MCF 10A (cell line): ENCODE measurements around the gene ZBTB7B. TPM values are rescaled to one million over a fixed set of nuclear protein-coding genes. Genes with fewer than 3 reads are reported as not detected.

Experiments
- BruUV-seq: library from RNA; stranded (reverse); fragments of 400-500 nt; replicated peaks from 2 replicates; lab custom pipeline; 2021; lab: Mats Ljungman, UMichigan
- CTCF ChIA-PET: fragments of 300-600 bp; sonication (Branson Sonifier 250); formaldehyde crosslinking; extraction: SDS; loops from one replicate; lab custom pipeline; 2021; ENCODE audit warnings: antibody characterized with exemption, inconsistent platforms; lab: Yijun Ruan, JAX
- POLR2A ChIA-PET: fragments of 300-600, 350-650 bp; sonication (Branson Sonifier 250); formaldehyde crosslinking; extraction: SDS; loops from one replicate; lab custom pipeline; 2020; ENCODE audit warnings: antibody characterized with exemption, inconsistent platforms; lab: Yijun Ruan, JAX
- DNase-seq: peaks from one replicate; pipeline ENCODE4 v3.0.0-alpha.2; 2018; ENCODE audit not compliant: unreplicated experiment
- H3K27ac Mint-ChIP-seq: one replicate; pipeline ENCODE4 v1.8.0; 2022; ENCODE audit warnings: mild to moderate bottlenecking, low read depth, mixed read lengths; ENCODE audit not compliant: unreplicated experiment
- H3K27me3 Mint-ChIP-seq: one replicate; pipeline ENCODE4 v1.8.0; 2022; ENCODE audit warnings: mixed read lengths; ENCODE audit not compliant: insufficient read depth, unreplicated experiment
- H3K36me3 Mint-ChIP-seq: one replicate; pipeline ENCODE4 v1.8.0; 2022; ENCODE audit warnings: mild to moderate bottlenecking, moderate library complexity, mixed read lengths; ENCODE audit not compliant: insufficient read depth, unreplicated experiment
- H3K4me1 Mint-ChIP-seq: one replicate; pipeline ENCODE4 v1.8.0; 2022; ENCODE audit warnings: mixed read lengths; ENCODE audit not compliant: insufficient read depth, unreplicated experiment
- H3K4me3 Mint-ChIP-seq: one replicate; pipeline ENCODE4 v1.8.0; 2022; ENCODE audit warnings: mild to moderate bottlenecking, moderate library complexity, mixed read lengths; ENCODE audit not compliant: unreplicated experiment
- H3K9me3 Mint-ChIP-seq: one replicate; pipeline ENCODE4 v1.8.0; 2022; ENCODE audit warnings: mixed read lengths; ENCODE audit not compliant: unreplicated experiment
- CTCF ChIP-seq: fragments of 200-600 bp; IDR thresholded peaks from one replicate; pipeline ENCODE4 v1.8.0; 2022; ENCODE audit warnings: antibody characterized with exemption, mild to moderate bottlenecking; ENCODE audit not compliant: unreplicated experiment
- intact Hi-C: fragments of 100-400 bp; cut with micrococcal nuclease; formaldehyde crosslinking; loops from 2 replicates; pipeline ENCODE4 v1.14.1; 2022
- total RNA-seq: library from RNA; stranded (reverse); gene quantifications from 2 replicates; pipeline ENCODE4 v1.2.3, GENCODE V29; 2022

Gene ZBTB7B
- total RNA-seq, 1 experiment from 2014 or later: 175 TPM

- no peak overlapping the region for H3K27ac Mint-ChIP-seq
- peaks cover 39% of the 10 kb centered on the region for H3K36me3 Mint-ChIP-seq
- no TSS peak for BruUV-seq
- POLR2A ChIA-PET: interaction anchor here (0.7 to 41.1 kb wide), 21 partner anchors 1 to 1009 kb away, joined by 3 to 1917 read pairs (median 14); partner anchors contain the start of genes ADAM15, CKS1B, EFNA1 and EFNA3
- CTCF ChIA-PET: interaction anchor here (0.6 to 6.7 kb wide), 22 partner anchors 10 to 775 kb away, joined by 3 to 64 read pairs (median 4); partner anchors contain the start of genes FLAD1, LENEP, PBXIP1 and PYGO2
- no peaks in the 10 kb centered on the region for H3K27me3 Mint-ChIP-seq
- no peak overlapping the region for H3K4me3 Mint-ChIP-seq
- no peak for DNase-seq
- intact Hi-C loops: loop anchor here (1.0 to 5.0 kb wide), 3 partner anchors 10 to 200 kb away; partner anchors contain the start of genes ADAM15, KRTCAP2 and TRIM46
- peaks cover 37% of the 10 kb centered on the region for H3K4me1 Mint-ChIP-seq
- no peak for TF ChIP-seq CTCF
- no peaks in the 10 kb centered on the region for H3K9me3 Mint-ChIP-seq
Observed at GRCh38 chr1:154972213-154972516, 30.4 kb upstream of the ZBTB7B start.

DNA sequence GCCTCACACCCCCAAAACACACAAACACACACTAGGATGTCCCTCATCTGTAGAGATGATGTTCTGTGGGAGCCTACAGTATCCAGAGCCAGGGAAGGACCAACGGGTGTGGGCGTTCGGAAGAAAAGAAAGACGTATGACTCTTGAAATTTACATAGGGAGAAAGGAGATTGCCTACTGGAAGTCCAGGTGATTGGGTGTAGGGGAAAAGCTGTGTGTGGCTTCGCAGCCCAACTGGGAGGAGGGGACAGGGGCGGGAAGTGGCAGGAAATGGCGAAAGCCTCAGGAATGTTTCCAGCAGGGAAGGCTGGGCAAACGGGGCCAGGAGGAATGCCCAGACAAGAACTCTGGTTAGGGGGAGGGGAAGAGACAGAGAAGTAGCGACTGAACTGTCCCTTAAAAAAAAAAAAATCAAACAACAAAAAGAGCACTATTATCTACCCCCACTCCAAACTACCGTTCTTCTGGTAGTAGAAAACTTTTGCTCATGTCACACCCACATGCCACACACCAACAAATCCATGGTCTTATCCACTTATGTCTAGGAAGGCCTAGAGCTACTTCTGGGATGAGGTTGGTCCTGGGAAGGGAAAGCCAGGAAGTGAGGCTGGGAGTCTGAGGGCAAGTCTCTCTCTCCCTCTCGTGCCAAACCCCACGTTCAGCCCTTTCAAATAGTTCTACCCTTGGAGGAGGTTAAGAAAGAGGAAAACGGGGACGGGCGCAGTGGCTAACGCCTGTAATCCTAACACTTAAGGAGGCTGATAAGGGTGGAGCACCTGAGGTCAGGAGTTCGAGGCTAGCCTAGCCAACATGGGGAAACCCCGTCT lies 29.9 kb upstream of the ZBTB7B start:
- Mint-ChIP-seq H3K9me3 (no peaks in the 10 kb centered on the region), H3K36me3 (peaks cover 38% of the 10 kb centered on the region), H3K27ac (no peak overlapping the region), H3K4me3 (no peak overlapping the region), H3K27me3 (no peaks in the 10 kb centered on the region), H3K4me1 (peaks cover 37% of the 10 kb centered on the region)
- CTCF ChIA-PET: interaction anchor here (0.5 to 6.7 kb wide), 23 partner anchors 10 to 776 kb away, joined by 3 to 64 read pairs (median 4); partner anchors contain the start of genes FLAD1, LENEP, PYGO2 and ZBTB7B
- no peak for TF ChIP-seq CTCF
- TSS peak; percentile 56 for BruUV-seq
- intact Hi-C loops: loop anchor here (1.0 to 5.0 kb wide), 4 partner anchors 10 to 200 kb away; partner anchors contain the start of genes ADAM15, KRTCAP2 and TRIM46
- POLR2A ChIA-PET: interaction anchor here (0.7 to 41.1 kb wide), 33 partner anchors 2 to 1149 kb away, joined by 3 to 1917 read pairs (median 7); partner anchors contain the start of genes ADAM15, CKS1B, EFNA1 and EFNA3
- DNase-seq: peak; percentile 100

GRCh38 chr1:154973344-154974101 lies 29.1 kb upstream of the ZBTB7B start:
- intact Hi-C loops: loop anchor here (1.0 to 5.0 kb wide), 4 partner anchors 29 to 199 kb away; partner anchors contain the start of genes ADAM15, KRTCAP2, TRIM46 and ZBTB7B
- no peak overlapping the region for H3K27ac Mint-ChIP-seq
- BruUV-seq: no TSS peak
- TF ChIP-seq CTCF: peak; percentile 27
- peaks cover 33% of the 10 kb centered on the region for H3K4me1 Mint-ChIP-seq
- H3K4me3 Mint-ChIP-seq: no peak overlapping the region
- DNase-seq: peak; percentile 100
- no peaks in the 10 kb centered on the region for H3K27me3 Mint-ChIP-seq
- H3K9me3 Mint-ChIP-seq: no peaks in the 10 kb centered on the region
- POLR2A ChIA-PET: interaction anchor here (0.6 to 41.1 kb wide), 35 partner anchors 3 to 1500 kb away, joined by 3 to 1917 read pairs (median 6); partner anchors contain the start of genes ADAM15, CKS1B, EFNA1 and EFNA3
- peaks cover 34% of the 10 kb centered on the region for H3K36me3 Mint-ChIP-seq
- CTCF ChIA-PET: interaction anchor here (0.6 to 6.7 kb wide), 17 partner anchors 8 to 493 kb away, joined by 3 to 64 read pairs (median 5); partner anchors contain the start of genes FLAD1, LENEP, PBXIP1 and PYGO2
